ENCODE results near the gene MFAP3L. TPM values are rescaled to one million over a fixed set of nuclear protein-coding genes. Genes with fewer than 3 reads are reported as not detected.

The MFAP3L gene
- total RNA-seq, 4 donors from 2014 or later: 5.0 to 9.1 (median 6.4) TPM

DNA sequence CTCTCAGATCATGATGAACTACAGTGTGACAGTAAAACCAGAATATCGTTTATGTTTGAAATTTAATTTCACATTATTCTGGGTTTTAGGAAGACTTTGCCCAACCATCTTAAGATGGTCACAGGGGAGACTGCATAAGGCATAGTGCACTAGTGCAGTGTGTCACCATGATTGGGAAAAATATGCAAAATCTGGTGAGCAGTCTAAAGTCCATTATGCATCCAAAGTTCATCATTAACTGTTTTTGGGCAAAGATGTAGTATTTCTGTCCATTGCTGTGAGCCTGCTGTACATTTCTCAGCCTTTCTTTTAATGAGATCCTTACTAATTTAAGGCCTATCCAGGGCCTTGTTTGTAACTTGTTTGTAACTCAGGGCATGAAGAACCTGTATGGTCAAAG, 11.3 kb upstream of the MFAP3L start:
- TF ChIP-seq EP300 (IDR thresholded peaks at IDR 0.05): no peak
- TF ChIP-seq CTCF (IDR thresholded peaks at IDR 0.05): no peak
- TF ChIP-seq POLR2A (IDR thresholded peaks at IDR 0.05; ENCODE audit: low read depth): no peak
- TF ChIP-seq POLR2AphosphoS5 (IDR thresholded peaks at IDR 0.05): no peak
- peaks cover 0 to 6% (median 0%) of the 10 kb centered on the region in 4 donors for H3K27me3 ChIP-seq
- peak; percentile 12 for DNase-seq (ENCODE audit: extremely low spot score)
- WGBS: 79% methylated on average over 1 of the region's 1 CpG
- H3K36me3 ChIP-seq: no peaks in the 10 kb centered on the region
- no peak overlapping the region for H3K4me3 ChIP-seq
- H3K4me1 ChIP-seq: no peaks in the 10 kb centered on the region
- intact Hi-C loops (cut with DNase I): no loop called here
- no peak overlapping the region for H3K27ac ChIP-seq (replicated peaks in 1 of 4)
- no peaks in the 10 kb centered on the region for H3K9me3 ChIP-seq

GRCh38 chr4:170035845-170036244, 9.7 kb upstream of the MFAP3L start:
- Histone ChIP-seq H3K27ac (replicated peaks in 1 of 4) (no peak overlapping the region), H3K4me3 (no peak overlapping the region), H3K9me3 (no peaks in the 10 kb centered on the region), H3K36me3 (no peaks in the 10 kb centered on the region), H3K4me1 (no peaks in the 10 kb centered on the region), H3K27me3 (peaks cover 0 to 8% (median 0%) of the 10 kb centered on the region in 4 donors)
- WGBS: 78% methylated on average over 3 of the region's 3 CpGs
- intact Hi-C loops (cut with DNase I): no loop called here
- TF ChIP-seq POLR2A (IDR thresholded peaks at IDR 0.05; ENCODE audit: low read depth): no peak
- TF ChIP-seq POLR2AphosphoS5 (IDR thresholded peaks at IDR 0.05): no peak
- TF ChIP-seq EP300 (IDR thresholded peaks at IDR 0.05): no peak
- TF ChIP-seq CTCF (IDR thresholded peaks at IDR 0.05): no peak
- DNase-seq (ENCODE audit: extremely low spot score): no peak

GRCh38 chr4:170035231-170035630, 9.0 kb upstream of the MFAP3L start:
- Histone ChIP-seq H3K9me3 (no peaks in the 10 kb centered on the region), H3K4me1 (no peaks in the 10 kb centered on the region), H3K4me3 (no peak overlapping the region), H3K27ac (replicated peaks in 1 of 4) (no peak overlapping the region), H3K36me3 (no peaks in the 10 kb centered on the region), H3K27me3 (peaks cover 0 to 7% (median 0%) of the 10 kb centered on the region in 4 donors)
- intact Hi-C loops (cut with DNase I): no loop called here
- 31% methylated on average over 1 of the region's 1 CpG for WGBS
- DNase-seq (ENCODE audit: extremely low spot score): peak; percentile 82
- no peak for TF ChIP-seq POLR2A (IDR thresholded peaks at IDR 0.05; ENCODE audit: low read depth)

DNA sequence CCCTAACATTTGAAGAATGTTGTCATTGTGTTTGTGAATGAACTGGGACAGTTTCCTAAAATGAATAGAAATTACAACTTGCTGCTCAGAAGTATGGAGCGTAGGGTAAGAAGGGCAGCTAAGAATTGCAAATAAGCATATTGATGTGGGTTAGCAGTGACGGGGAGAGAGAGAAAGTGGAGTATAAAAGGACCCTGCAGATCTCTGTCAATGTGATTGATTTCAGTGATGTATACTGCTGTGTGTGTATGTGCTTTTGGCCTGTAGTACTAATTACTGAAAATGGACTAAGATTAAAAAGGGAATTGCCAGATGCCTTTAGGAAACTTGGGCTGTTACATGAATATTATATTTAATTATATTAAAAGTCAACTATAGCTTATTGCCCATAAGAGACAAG, 7.8 kb upstream of the MFAP3L start:
- H3K4me1 ChIP-seq: no peaks in the 10 kb centered on the region
- no peak overlapping the region for H3K27ac ChIP-seq (replicated peaks in 1 of 4)
- intact Hi-C loops (cut with DNase I): no loop called here
- DNase-seq (ENCODE audit: extremely low spot score): no peak
- WGBS: 83% methylated on average over 2 of the region's 2 CpGs
- H3K27me3 ChIP-seq: peaks cover 0 to 3% (median 0%) of the 10 kb centered on the region in 4 donors
- H3K36me3 ChIP-seq: no peaks in the 10 kb centered on the region
- H3K9me3 ChIP-seq: no peaks in the 10 kb centered on the region
- no peak overlapping the region for H3K4me3 ChIP-seq
- TF ChIP-seq POLR2A (IDR thresholded peaks at IDR 0.05; ENCODE audit: low read depth): no peak
- TF ChIP-seq POLR2AphosphoS5 (IDR thresholded peaks at IDR 0.05): no peak
- TF ChIP-seq EP300 (IDR thresholded peaks at IDR 0.05): no peak
- no peak for TF ChIP-seq CTCF (IDR thresholded peaks at IDR 0.05)

DNA sequence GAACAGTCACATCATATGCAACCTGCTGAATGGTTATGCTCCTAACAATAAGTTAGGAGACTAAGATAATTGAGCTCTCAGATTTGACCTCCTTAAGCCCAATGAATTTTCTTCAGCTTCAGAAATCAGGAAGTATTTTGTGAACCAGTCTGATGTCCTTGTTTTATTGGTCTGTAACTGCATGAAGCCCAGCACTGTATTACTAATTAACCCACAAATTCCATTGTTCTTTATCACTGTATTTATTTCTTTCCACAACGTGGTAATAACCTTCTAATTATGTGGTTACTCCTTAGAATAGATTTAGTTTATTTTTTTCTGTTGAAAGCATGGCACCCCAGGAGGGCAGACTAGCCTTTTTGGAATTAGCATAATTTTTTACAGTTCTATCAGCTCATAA, 3.9 kb upstream of the MFAP3L start:
- intact Hi-C loops (cut with DNase I): no loop called here
- DNase-seq (ENCODE audit: extremely low spot score): no peak
- Histone ChIP-seq H3K4me3 (no peak overlapping the region), H3K27me3 (peaks cover 0 to 3% (median 0%) of the 10 kb centered on the region in 4 donors), H3K4me1 (peaks cover 4 to 14% (median 12%) of the 10 kb centered on the region in 4 donors), H3K9me3 (no peaks in the 10 kb centered on the region), H3K36me3 (no peaks in the 10 kb centered on the region), H3K27ac (replicated peaks in 1 of 4) (no peak overlapping the region)
- TF ChIP-seq CTCF (IDR thresholded peaks at IDR 0.05) (no peak), POLR2AphosphoS5 (IDR thresholded peaks at IDR 0.05) (no peak), POLR2A (IDR thresholded peaks at IDR 0.05; ENCODE audit: low read depth) (no peak), EP300 (IDR thresholded peaks at IDR 0.05) (no peak)
- 48% methylated on average over 1 of the region's 1 CpG for WGBS
